NCI-H82 treated with DMSO at 0.1 percent for 48 hours (cell line): ENCODE measurements around the gene HDX.
"Not testable (repeated sequence)": the region's sequence is repeated elsewhere in the genome, so short reads cannot be mapped to it uniquely, and the experiment has no call there.

ENCODE experiments used
- DNase-seq: peaks from one replicate; lab custom pipeline; 2025; ENCODE audit not compliant: unreplicated experiment; lab: John Stamatoyannopoulos, UW

HDX gene, protein sequence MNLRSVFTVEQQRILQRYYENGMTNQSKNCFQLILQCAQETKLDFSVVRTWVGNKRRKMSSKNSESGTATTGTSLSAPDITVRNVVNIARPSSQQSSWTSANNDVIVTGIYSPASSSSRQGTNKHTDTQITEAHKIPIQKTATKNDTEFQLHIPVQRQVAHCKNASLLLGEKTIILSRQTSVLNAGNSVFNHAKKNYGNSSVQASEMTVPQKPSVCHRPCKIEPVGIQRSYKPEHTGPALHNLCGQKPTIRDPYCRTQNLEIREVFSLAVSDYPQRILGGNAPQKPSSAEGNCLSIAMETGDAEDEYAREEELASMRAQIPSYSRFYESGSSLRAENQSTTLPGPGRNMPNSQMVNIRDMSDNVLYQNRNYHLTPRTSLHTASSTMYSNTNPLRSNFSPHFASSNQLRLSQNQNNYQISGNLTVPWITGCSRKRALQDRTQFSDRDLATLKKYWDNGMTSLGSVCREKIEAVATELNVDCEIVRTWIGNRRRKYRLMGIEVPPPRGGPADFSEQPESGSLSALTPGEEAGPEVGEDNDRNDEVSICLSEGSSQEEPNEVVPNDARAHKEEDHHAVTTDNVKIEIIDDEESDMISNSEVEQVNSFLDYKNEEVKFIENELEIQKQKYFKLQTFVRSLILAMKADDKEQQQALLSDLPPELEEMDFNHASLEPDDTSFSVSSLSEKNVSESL

GRCh38 chrX:84501798-84502628, at the start of gene HDX:
HDX (minus strand) TSS chrX:84502453; CDS start chrX:84475397, 27,056 bp downstream.
- peak; percentile 59 for DNase-seq

DNA sequence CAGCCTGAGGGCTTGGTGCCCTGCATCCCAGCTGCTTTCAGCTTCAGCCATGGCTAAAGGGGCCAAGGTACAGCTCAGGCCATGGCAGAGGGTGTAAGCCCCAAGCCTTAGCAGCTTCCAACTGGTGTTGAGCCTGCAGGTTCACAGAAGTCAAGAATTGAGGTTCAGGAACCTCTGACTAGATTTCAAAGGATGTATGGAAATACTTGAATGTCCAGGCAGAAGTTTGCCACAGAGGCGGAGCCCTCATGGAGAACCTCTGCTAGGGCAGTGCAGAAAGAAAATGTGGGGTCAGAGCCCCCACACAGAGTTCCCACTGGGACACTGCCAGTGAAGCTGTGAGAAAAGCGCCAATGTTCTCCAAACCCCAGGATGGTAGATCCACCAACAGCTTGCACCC, 39.1 kb upstream of the HDX start:
- DNase-seq: not testable (repeated sequence)

DNA sequence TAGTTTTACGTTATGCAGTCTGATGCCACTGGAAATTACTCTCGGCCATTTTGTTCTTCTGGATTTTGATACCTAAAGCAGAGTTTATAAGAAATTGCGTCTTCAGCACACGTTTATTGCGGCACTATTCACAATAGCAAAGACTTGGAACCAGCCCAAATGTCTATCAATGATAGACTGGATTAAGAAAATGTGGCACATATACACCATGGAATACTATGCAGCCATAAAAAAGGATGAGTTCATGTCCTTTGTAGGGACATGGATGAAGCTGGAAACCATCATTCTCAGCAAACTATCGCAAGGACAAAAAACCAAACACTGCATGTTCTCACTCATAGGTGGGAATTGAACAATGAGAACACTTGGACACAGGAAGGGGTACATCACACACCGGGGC, 35.4 kb upstream of the HDX start:
- DNase-seq: not testable (repeated sequence)

DNA sequence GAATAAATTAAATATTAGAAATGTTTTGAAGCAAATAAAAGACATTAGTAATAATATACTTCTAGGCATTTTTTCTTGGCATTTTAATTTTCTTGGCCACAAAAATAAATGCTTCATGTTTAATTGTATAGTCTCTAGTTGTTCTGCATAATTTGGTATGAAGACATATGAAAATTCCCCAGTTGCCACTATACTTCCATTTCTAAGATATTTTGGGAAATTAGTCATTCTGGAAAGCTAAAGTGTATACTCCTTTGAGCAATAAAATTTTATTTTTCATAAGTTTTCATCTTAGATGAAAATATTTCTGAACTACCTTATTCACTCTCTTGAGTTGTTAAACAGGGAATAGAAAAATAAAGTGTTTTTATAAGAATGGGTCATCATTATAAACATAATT, 13.8 kb downstream of the HDX start:
- no peak for DNase-seq

GRCh38 chrX:84487365-84488353, 14.6 kb downstream of the HDX start:
- no peak for DNase-seq

DNA sequence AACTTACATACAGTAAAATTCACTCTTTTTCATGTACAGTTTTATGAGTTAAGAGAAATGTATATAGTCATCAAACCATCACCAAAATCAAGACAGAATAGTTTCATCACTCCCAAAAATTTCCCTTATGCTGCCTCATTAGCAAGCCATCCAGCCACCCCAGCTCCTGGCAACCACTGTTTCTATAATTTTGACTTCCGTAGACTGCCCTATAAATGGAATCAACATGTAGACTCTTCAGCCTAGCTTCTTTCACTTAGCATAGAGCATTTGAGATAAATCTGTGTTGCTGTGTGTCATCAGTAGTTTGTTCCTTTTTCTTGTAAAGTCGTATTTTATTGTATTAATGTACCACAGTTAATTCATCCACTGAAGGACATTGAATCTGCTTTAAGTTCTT, 23.2 kb downstream of the HDX start:
- DNase-seq: no peak

- no peak for DNase-seq
Measured at GRCh38 chrX:84477114-84477513, 25.1 kb downstream of the HDX start.

DNA sequence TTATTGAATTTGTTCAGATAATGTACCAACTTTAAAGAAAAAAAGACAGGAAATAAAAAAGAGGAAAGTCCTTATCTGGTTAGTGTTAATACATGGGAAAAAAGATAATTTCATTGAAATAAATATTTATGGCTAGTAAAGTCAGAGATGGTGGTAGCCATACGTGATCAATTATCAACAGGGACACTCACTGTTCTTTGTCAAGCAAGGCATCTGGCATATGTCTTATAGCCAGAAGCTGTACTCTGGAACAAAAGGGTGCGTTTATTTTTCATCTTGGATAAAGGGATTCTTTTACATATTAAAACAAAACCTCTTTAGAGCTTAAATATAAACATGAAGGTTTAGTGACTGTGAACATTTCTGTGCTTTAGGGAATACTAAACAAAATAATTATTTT, 26.7 kb downstream of the HDX start:
- no peak for DNase-seq

GRCh38 chrX:84475101-84475500, 27.2 kb downstream of the HDX start:
- no peak for DNase-seq

GRCh38 chrX:84469226-84469625, 33.0 kb downstream of the HDX start:
- no peak for DNase-seq

- DNase-seq: no peak
Measured at GRCh38 chrX:84467898-84468297, 34.4 kb downstream of the HDX start.

GRCh38 chrX:84453351-84454246, 48.7 kb downstream of the HDX start:
- DNase-seq: no peak

GRCh38 chrX:84441143-84441542, 61.1 kb downstream of the HDX start:
- DNase-seq: no peak

DNA sequence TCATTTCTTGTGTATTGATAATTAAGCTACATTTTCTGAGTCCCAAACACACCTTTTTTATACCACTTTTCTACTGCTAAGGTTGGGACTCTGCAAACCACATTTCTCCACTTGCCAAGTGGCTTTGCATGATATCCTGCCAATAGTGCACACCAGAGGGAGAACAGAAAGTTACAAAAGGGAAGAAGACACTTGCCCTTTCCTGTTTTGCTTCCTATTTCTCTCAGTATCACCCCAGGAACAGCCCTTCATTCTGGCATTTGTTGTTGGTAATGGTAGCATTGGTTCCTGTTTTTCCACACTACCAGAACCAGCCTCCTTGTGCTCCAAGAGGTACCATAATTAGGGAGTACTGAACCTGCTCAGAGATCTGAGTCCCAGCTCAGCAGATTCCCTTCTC, 87.1 kb downstream of the HDX start:
- no peak for DNase-seq

DNA sequence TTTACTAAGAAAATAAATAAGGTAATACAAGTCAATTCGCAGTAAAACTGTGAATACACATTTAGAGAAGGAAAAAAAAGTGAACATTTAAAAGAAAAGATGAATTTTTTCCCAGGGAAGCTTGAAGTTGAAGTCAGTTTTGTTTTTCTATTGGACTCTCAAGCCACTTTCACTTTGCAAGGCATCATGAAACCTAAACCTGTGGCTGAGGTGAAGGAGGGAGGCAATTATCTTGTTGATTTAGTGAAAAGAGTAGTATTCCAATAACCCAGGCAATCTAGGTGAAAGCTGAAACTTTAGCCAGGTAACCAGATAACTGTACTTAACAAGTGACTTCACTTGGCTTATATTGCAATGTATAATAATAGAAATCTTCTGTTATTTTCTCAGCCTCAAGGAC, 138.6 kb downstream of the HDX start:
- DNase-seq: no peak

GRCh38 chrX:84363051-84363450, 139.2 kb downstream of the HDX start:
- no peak for DNase-seq

DNA sequence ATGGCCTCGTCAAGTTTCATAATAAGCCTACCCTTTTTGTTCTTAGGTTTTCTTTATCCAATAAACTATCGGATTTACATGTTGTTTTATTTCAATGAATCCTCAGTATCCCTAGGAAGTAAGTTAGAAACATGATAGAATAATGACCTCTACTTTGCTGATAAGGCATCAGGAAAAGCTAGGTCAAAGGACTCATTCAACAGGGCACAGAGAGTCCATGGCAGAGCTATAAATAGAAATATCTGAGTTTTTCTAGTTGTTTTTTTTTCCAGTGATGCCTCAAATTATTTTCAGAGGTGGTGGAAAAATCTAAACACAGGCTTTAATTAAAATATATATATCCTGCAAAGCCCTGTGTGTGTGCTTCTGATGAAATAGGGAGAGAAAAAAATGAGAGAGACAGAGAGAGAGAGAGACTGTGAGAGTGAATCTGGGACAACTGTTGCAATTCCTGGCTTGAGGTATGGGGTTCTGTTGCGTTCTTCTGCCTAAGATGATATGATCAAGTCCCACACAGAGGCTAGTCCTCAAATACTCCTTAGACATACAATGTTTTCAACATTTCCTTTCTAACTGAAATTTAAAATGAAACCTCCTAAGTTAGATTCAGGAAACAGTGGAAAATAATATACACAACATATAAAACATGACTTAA, 139.9 kb downstream of the HDX start:
- DNase-seq: no peak

GRCh38 chrX:84358271-84358670, 144.0 kb downstream of the HDX start:
- no peak for DNase-seq

DNA sequence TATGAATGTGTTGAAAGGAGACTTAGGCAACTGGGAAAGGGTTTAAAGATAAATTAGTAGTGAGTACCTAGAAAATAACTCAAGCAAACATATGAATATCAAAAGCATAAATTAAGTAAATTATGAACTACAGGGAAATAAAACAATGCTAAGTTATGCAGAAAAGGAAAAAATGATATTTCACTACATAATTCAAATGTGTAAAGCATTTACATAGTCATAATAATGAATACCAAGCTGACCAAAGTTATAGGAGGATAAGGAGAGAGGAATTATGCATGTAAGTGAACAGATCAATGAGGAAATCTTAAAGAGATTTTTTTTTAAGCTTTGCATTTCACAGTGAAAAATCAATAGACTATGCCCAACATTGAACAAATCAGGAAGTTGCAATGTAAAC, 145.0 kb downstream of the HDX start:
- DNase-seq: no peak
